Right kidney (tissue), 1 donor: Measurements from ENCODE around the gene CREB3L1.

Experiments
- DNase-seq: peaks from one replicate; pipeline ENCODE4 v3.0.0-alpha.2; 2016

The CREB3L1 gene

GRCh38 chr11:46346886-46347636, 69.6 kb downstream of the CREB3L1 start, which contains the start of gene DGKZ:
Gene DGKZ (plus strand): TSS chr11:46347463. CDS start chr11:46347660, 197 bp downstream.
- peak; percentile 95 for DNase-seq

GRCh38 chr11:46347637-46348311, 70.3 kb downstream of the CREB3L1 start:
- peak; percentile 51 for DNase-seq

- no peak for DNase-seq
These were observed 71.3 kb downstream of the CREB3L1 start for GRCh38 chr11:46348566-46349401.

- no peak for DNase-seq
These were observed 73.2 kb downstream of the CREB3L1 start for GRCh38 chr11:46350695-46351094.

GRCh38 chr11:46351148-46351547, 73.7 kb downstream of the CREB3L1 start:
- no peak for DNase-seq

GRCh38 chr11:46351606-46352005, 74.1 kb downstream of the CREB3L1 start:
- DNase-seq: no peak

- DNase-seq: peak; percentile 52
These were observed 74.8 kb downstream of the CREB3L1 start for GRCh38 chr11:46352063-46352841.

- DNase-seq: no peak
These were observed 76.2 kb downstream of the CREB3L1 start for GRCh38 chr11:46353698-46354097.

- DNase-seq: no peak
These were observed 79.5 kb downstream of the CREB3L1 start for GRCh38 chr11:46356924-46357482.

GRCh38 chr11:46357483-46357936, 80.0 kb downstream of the CREB3L1 start:
- DNase-seq: no peak

GRCh38 chr11:46359953-46360352, 82.5 kb downstream of the CREB3L1 start:
- no peak for DNase-seq

- DNase-seq: no peak
These were observed 83.4 kb downstream of the CREB3L1 start for GRCh38 chr11:46360878-46361277.

GRCh38 chr11:46361283-46362155, 84.1 kb downstream of the CREB3L1 start:
- DNase-seq: peak; percentile 56

- no peak for DNase-seq
These were observed 84.9 kb downstream of the CREB3L1 start for GRCh38 chr11:46362156-46363030.

- no peak for DNase-seq
These were observed 85.6 kb downstream of the CREB3L1 start for GRCh38 chr11:46363031-46363407.

GRCh38 chr11:46363455-46364005, 86.1 kb downstream of the CREB3L1 start:
- DNase-seq: peak; percentile 60

- no peak for DNase-seq
These were observed 86.6 kb downstream of the CREB3L1 start for GRCh38 chr11:46364056-46364455.

- DNase-seq: no peak
These were observed 87.3 kb downstream of the CREB3L1 start for GRCh38 chr11:46364791-46365190.

- DNase-seq: no peak
These were observed 88.8 kb downstream of the CREB3L1 start for GRCh38 chr11:46366260-46366659.
